ENCODE data around the gene GNA12.
A peak's percentile ranks its signal among the peaks of the same experiment; 100 is the strongest.

Gene GNA12, protein sequence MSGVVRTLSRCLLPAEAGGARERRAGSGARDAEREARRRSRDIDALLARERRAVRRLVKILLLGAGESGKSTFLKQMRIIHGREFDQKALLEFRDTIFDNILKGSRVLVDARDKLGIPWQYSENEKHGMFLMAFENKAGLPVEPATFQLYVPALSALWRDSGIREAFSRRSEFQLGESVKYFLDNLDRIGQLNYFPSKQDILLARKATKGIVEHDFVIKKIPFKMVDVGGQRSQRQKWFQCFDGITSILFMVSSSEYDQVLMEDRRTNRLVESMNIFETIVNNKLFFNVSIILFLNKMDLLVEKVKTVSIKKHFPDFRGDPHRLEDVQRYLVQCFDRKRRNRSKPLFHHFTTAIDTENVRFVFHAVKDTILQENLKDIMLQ

DNA sequence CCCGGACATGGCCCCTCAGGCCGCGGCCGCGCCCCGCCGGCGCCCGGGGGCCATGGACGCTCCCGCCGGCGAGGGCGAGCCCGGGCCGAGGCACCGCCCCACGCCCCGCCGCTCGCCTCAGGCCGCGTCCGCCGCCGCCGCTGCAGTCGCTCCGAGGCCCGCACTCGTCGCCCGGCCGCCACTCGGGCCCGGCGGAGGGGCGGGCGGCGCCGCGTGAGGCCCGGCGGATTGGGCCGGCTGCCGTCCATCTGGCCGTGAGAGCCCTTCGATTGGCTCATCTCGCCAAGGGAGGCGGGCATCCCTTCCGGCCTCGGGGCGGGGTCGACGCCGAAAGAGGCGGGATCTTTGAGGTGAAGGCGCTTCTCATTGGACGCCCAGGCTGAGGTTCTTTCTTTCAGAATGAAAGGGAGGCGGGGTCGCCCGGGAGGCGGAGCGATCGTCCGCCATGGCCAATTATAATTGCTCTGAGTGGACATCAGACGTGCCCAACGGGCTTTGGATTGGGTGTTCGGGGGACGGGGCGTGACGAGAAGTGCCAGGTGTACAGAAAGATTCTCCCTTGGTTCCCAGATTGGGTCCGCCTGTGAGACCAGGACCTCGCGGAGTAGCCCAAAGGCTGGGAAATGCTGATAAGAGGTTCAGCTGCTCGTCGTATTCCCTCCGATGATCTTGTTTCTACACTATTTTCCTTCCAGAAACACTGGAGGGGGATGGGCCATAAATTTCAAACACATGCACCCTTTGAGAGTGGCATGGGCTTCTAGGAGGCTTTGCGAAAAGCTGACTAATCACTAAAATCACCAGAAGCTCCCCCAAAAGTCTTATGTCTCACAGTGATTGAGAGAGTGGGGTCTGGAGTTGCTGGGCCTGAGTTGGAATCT lies at the start of gene GNA12:
GNA12 (minus strand) TSS at position 156 of the 881 bp plus-strand sequence; CDS start at position 9, 147 bp downstream.
- peak; percentile 99 for DNase-seq (ENCODE audit: low read depth)
- TF ChIP-seq, protein P1, sequence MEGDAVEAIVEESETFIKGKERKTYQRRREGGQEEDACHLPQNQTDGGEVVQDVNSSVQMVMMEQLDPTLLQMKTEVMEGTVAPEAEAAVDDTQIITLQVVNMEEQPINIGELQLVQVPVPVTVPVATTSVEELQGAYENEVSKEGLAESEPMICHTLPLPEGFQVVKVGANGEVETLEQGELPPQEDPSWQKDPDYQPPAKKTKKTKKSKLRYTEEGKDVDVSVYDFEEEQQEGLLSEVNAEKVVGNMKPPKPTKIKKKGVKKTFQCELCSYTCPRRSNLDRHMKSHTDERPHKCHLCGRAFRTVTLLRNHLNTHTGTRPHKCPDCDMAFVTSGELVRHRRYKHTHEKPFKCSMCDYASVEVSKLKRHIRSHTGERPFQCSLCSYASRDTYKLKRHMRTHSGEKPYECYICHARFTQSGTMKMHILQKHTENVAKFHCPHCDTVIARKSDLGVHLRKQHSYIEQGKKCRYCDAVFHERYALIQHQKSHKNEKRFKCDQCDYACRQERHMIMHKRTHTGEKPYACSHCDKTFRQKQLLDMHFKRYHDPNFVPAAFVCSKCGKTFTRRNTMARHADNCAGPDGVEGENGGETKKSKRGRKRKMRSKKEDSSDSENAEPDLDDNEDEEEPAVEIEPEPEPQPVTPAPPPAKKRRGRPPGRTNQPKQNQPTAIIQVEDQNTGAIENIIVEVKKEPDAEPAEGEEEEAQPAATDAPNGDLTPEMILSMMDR (IDR thresholded peaks at IDR 0.05; ENCODE audit: low read length, missing control alignments): no peak
- H3K4me3 ChIP-seq (replicated peaks; ENCODE audit: low read depth, low read length): peak within 1 kb of the TSS; percentile 67

DNA sequence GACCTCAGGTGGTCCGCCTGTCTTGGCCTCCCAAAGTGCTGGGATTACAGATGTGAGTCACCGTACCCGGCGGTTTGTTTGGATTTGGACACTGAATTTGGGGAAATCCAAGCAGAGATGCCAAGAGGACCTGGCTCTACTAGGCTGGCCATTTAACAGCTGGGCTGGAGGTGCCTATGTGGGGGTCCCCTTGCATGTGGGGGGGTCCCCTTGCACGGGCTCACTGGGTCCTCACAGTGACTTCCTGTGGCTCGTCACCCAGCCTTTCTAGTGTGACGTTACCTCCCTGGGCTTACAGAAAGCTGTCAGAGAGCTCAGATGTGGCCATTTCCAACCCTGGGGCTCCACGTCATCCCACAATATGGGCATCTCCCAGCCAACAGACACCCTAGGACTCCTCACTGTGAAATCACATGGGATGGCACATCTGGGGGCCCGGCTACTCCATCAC lies 49.3 kb upstream of the GNA12 start:
- DNase-seq (ENCODE audit: low read depth): no peak
- no peak overlapping the region for H3K4me3 ChIP-seq (replicated peaks; ENCODE audit: low read depth, low read length)
- TF ChIP-seq, protein P1 (IDR thresholded peaks at IDR 0.05; ENCODE audit: low read length, missing control alignments): no peak

DNA sequence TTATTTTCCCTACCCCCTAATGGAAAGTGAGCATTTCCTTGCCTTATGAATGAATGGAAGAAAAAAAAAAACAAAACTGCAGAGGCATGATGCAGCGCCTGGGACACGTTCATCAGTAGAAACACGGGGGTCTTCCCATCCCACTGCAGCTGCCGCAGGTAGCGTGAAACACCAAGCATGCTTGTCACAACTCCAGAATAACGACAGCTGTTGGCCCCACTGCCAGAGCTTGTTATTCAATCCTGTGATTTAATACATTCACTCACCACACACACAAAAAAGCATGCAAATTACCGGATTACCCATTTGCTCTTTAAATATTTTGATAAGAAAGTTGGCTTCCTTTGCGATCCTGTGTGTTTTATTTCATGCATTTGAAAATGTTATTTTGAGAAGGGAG lies 48.4 kb upstream of the GNA12 start:
- no peak for DNase-seq (ENCODE audit: low read depth)
- no peak overlapping the region for H3K4me3 ChIP-seq (replicated peaks; ENCODE audit: low read depth, low read length)
- TF ChIP-seq, protein P1 (IDR thresholded peaks at IDR 0.05; ENCODE audit: low read length, missing control alignments): no peak

DNA sequence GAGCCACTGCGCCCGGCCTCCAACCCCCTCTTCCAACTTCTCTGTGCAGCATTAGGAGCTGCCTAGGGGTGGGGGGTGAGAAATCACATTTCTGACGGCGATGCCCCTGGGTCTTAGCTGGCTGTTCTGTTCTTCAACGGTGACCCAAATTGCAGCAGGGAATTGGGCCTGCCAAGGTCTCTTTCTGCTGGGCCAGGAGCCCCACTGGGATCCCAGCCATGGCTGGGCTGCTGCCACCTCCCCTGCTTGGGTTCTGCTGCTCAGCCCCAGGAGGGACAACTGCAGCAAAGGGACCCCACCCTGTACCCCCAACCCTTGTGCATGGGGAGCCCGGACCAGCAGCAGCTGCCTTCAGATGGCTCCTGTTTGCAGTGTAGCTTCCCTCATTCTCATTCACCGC lies 43.7 kb upstream of the GNA12 start:
- H3K4me3 ChIP-seq (replicated peaks; ENCODE audit: low read depth, low read length): no peak overlapping the region
- TF ChIP-seq, protein P1 (IDR thresholded peaks at IDR 0.05; ENCODE audit: low read length, missing control alignments): no peak
- no peak for DNase-seq (ENCODE audit: low read depth)

DNA sequence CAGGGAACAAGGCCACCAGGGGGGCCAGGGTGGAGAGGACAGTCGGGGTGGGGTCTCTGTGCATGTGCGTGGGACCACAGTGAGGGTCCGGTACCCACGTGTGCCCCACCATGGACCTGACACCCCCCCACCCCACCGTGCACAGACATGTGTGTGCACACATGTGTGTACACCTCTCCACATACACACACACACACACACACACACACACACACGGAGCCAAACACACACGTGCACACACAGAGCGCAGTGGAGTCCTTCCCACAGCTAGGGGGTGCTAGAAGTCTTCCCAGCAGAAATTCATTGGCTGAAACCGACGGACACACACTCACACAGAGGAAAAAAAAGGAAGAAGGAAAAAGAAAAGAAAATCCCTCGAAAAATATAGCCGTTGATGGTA lies 42.8 kb upstream of the GNA12 start:
- no peak overlapping the region for H3K4me3 ChIP-seq (replicated peaks; ENCODE audit: low read depth, low read length)
- peak; percentile 93 for DNase-seq (ENCODE audit: low read depth)
- TF ChIP-seq, protein P1 (IDR thresholded peaks at IDR 0.05; ENCODE audit: low read length, missing control alignments): peak; percentile 97

DNA sequence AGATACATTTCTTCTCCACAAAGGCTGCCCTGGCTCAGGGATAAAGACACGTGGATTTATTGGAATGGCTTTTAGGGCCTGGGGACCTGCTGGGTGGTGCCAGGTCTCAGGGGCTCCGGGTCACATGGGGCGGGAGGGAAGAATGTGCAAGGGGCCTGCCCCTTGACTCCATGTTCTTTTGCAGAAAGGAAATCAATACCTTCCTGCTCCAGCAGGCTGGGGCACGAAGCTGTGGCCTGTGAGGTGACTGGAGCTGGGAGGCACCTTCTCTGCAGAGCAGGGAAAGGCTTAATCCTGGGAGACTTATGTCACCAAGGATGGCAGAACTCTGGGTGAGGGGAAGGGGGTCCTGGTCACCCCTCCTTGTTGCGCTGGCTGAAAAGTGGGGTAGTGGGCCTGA lies 42.3 kb upstream of the GNA12 start:
- H3K4me3 ChIP-seq (replicated peaks; ENCODE audit: low read depth, low read length): no peak overlapping the region
- no peak for DNase-seq (ENCODE audit: low read depth)
- TF ChIP-seq, protein P1 (IDR thresholded peaks at IDR 0.05; ENCODE audit: low read length, missing control alignments): no peak
